NCI-H2171 (cell line): ENCODE data around the gene PCSK6.
A peak's percentile ranks its signal among the peaks of the same experiment; 100 is the strongest.
"Not testable (repeated sequence)": the region's sequence is repeated elsewhere in the genome, so short reads cannot be mapped to it uniquely, and the experiment has no call there.

Experiments used
- DNase-seq: peaks from one replicate; lab custom pipeline; 2025; lab: John Stamatoyannopoulos, UW

Gene PCSK6

DNA sequence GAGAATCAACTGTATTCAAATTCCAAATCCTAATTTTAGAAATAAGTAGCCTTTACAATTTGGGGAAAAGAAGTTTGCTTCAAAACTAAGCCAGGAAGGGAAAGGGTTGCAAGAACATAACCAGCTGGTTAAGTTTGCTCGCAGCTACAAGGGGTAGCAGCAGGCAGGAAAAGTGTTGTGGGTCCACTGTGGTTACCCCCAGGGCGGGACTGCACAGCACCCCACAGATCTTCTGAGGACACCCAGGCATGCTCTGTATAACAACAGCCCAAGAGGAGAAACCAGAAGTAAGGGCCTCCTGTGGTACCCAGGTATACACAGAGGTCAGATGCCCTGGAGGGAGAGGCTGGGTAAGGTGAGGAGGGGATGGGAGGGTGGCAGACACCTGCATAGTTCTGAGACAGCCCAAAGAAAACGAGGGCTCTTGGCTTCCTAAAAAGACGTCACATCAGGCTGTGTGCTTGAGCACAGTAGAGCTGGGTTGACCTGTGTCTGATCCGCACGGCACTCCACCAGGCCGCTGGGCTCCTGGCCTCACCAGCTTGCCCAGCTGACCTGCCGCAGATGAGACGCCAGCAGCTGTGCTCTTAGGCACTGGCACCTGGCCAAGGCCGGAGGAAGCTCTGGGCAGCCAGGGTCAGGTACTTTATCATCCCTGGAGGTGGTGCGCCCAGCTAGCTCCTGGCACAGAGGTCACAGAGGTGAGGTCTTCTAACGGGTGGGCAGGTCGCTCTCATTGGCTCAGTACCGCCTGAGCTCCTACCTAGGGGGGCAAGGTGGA lies 112.7 kb downstream of the PCSK6 start:
- no peak for DNase-seq

GRCh38 chr15:101375006-101375405 lies 114.5 kb downstream of the PCSK6 start:
- DNase-seq, result not testable (repeated sequence)

GRCh38 chr15:101374326-101374725 lies 115.2 kb downstream of the PCSK6 start:
- no peak for DNase-seq

DNA sequence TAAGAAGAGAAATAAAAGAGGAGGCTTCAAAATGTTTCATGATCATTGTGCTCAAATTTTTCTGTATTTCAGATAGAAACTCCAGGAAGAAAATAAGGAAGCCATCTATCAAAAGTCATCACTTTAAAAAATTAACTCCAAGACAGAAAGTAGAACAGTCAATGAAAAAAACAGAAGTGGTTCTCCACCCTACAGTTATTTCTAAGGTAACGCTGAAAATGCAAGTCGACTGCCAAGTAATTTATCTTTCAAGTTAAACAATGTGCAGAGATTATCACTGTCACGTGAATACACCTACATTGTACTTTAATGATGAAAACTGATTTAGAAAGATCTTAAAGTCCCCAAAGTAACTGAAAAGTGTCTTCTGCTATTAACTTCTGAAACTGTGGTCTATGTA lies 115.9 kb downstream of the PCSK6 start:
- no peak for DNase-seq

- no peak for DNase-seq
Observed at GRCh38 chr15:101372960-101373525, 116.5 kb downstream of the PCSK6 start.

GRCh38 chr15:101372149-101372577 lies 117.3 kb downstream of the PCSK6 start:
- DNase-seq, result no peak

DNA sequence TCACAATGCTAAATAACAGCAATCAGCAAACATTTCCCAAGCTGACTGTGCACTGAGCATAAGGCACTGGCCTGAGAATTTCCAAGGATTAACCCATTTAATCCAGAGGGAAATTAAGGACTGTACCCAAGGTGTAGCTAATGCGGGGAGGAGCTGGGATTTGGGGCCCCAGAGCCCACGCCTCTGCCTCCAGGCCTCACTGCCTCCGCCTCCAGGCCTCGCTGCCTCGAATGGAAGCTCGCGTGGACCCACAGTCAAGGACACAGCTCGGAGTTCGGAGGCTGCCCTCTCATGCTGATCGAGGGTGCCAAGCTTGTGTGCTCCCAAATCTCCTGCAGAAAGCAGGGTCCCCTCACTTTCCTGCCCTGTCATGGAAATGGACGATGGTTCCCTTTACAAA lies 118.0 kb downstream of the PCSK6 start:
- DNase-seq, result no peak

DNA sequence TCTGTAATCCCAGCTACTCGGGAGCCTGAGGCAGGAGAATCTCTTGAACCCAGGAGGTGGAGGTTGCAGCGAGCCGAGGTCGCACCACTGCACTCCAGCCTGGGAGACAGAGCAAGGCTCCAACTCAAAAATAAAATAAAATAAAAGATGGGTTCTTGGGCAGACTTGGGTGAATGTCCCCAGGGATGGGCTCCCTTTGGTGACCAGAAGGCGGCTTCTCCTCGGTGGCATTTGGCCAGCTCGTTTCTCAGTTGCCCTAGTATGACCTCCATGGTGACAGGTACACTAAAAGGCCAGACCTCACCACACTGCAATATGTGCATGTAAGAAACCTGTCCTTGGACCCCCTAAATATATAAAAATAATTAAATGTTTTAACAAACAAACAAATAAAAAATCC lies 118.4 kb downstream of the PCSK6 start:
- no peak for DNase-seq

DNA sequence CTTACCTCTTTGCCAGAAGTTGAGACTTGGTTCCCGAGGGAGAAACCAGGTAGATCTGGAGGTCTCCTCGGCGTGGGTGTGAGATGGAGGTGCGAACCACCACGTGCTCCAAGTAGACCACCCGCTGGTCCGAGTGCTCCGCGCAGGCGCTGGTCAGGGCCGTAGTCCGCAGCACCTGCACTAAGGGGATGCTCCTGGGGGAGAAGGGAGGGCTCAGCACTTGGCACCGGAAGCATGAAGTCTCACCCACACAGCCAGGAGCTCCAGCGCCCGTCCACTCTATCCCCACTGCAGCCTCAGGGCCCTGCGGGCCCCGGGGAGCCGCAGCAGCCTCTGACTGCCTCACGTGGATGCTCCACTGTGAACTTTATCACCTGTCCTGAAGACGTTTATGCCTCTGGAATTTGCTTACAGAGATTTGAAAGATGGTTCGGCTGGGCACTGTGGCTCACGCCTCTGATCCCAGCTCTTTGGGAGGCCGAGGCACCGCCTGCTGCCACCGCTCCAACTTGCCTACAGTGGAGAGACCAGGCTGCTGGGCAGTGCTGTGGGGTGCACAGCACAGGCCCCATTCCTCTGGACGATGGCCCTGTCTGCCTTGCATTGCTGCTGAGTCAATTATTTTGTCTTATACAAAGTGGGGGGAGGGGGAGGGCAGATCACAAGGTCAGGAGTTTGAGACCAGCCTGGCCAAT lies 119.0 kb downstream of the PCSK6 start:
- DNase-seq, result no peak

GRCh38 chr15:101369676-101370075 lies 119.8 kb downstream of the PCSK6 start:
- no peak for DNase-seq

DNA sequence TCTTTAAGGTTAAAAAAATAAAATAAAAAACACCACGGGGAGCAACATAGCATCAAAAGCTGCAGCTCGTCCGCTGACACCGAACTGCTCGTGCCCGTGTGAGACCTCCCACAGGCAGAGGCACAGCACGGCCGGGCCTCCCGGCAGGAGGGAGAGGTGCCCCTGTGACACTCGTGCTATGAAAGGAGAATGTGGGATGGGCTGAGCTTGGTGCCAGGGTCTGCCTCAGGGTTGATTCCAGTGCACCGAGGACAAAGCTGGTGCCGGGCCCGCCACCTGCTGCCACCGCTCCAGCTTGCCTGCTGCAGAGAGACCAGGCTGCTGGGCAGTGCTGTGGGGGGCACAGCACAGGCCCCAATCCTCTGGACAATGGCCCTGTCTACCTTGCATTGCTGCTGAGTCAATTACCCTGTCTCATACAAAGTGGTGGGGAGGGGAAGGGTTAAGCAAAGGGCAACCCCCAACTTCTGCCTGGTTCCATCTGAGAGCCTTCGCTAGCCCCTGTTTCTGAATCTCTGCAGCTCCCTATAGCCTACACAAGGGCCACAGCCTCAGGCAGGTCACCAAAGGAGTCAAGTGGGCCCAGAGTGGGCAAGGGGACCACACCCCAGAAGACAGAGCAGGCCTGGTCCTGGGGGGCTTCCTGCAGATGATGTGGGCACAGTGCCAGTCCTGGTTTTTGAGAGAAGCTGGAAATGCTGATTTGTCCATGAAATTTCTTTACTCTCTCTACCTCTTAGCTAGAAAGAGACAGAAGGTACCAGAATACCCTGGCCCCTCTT lies 120.5 kb downstream of the PCSK6 start:
- no peak for DNase-seq

- DNase-seq, result no peak
Observed at GRCh38 chr15:101368086-101368780, 121.3 kb downstream of the PCSK6 start.

GRCh38 chr15:101366853-101367252 lies 122.7 kb downstream of the PCSK6 start:
- DNase-seq, result no peak

GRCh38 chr15:101362986-101363566 lies 126.4 kb downstream of the PCSK6 start:
- no peak for DNase-seq

DNA sequence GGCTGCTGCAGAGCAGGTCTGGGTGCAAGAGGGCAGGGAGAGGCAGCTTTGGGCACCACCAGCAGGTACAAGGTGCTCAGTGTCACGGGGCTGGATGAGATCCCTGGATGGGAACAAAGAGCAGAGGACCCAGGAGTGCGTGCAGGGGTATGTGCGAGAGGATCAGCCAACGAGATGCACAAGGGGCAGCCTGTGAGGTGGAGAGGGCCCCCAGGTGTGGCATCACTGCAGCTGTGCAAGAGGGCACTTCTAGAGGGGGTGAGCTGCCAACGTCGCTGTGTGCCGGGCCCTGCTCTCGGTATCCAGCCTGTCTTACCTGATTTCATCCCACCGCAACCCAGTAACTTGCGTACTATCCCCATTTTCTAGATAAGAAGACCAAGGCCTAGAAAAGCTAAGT lies 127.1 kb downstream of the PCSK6 start:
- no peak for DNase-seq

DNA sequence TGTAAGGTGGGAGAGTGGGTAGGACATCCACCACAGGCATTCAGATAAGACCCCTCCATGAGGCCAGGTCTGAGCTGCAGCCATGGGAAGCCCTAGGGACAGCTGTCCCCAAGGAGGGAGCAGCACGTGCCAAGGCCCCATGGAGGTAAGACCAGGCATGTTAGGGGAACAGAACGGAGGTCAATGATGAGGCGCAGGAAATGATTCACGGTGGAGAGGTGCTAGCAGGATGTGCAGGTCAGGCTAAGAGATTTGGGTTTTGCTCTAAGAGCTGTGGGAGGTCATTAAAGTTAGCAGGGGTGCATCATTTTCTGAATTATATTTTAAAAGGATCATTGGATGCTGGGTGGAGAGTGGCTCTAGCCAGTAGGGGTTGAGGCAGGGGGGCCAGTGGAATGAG lies 128.1 kb downstream of the PCSK6 start:
- no peak for DNase-seq

- peak; percentile 26 for DNase-seq
Observed at GRCh38 chr15:101359365-101359947, 130.1 kb downstream of the PCSK6 start.

DNA sequence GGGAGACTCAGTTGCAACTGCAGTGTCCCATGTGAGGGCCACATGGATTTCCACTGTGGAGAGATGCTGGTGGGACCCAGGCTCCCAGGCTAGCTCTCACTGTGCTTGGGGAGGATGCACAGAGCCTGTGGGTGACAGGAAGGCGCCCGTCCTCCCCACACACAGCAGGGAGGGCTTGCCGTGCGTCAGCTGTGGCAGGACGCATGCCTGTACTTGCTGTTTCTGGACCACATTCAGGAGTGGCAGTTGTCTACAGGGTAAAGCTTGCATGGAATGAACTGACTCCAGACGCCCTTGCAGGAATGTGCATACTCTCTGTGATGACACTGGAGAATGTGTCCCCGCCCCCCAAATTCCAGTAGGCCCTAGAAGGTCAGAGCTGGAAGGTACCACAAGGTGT lies 130.6 kb downstream of the PCSK6 start:
- no peak for DNase-seq

- DNase-seq, result no peak
Observed at GRCh38 chr15:101357885-101358284, 131.6 kb downstream of the PCSK6 start.

- DNase-seq, result no peak
Observed at GRCh38 chr15:101357333-101357732, 132.2 kb downstream of the PCSK6 start.
